ENCODE measurements around the gene BTBD8.

- TF ChIP-seq POLR2AphosphoS5 (IDR thresholded peaks at IDR 0.05; ENCODE audit: low read depth, low read length): no peak
- no peak for TF ChIP-seq TAF1 (IDR thresholded peaks at IDR 0.05; ENCODE audit: borderline replicate concordance, low read depth, low read length)
Measured at GRCh38 chr1:92159593-92159992, 79.4 kb downstream of the BTBD8 start.
